Stimulated activated memory B cell treated with anti-CD40 and anti-IgM and Interleukin-4, amounts not matched to agents 10 μg/mL and 1 μg/mL and 100 μg/mL, for 72 hours (primary cell): ENCODE results near the gene HSF4.

Experiments
- ATAC-seq: fragments of 150-1000 bp; cut with Tn5 transposase; 2 replicates; pipeline ENCODE4 v1.10.0; 2021
- H3K27ac Mint-ChIP-seq: one replicate; pipeline ENCODE4 v1.8.0; 2022; ENCODE audit warnings: mild to moderate bottlenecking, mixed read lengths
- H3K27me3 Mint-ChIP-seq: one replicate; pipeline ENCODE4 v1.8.0; 2022; ENCODE audit warnings: mixed read lengths
- H3K36me3 Mint-ChIP-seq: one replicate; pipeline ENCODE4 v1.8.0; 2022; ENCODE audit warnings: mixed read lengths
- H3K4me1 Mint-ChIP-seq: one replicate; pipeline ENCODE4 v1.8.0; 2022; ENCODE audit warnings: mixed read lengths
- H3K4me3 Mint-ChIP-seq: one replicate; pipeline ENCODE4 v1.8.0; 2022; ENCODE audit warnings: mild to moderate bottlenecking, moderate library complexity, mixed read lengths
- H3K9me3 Mint-ChIP-seq: one replicate; pipeline ENCODE4 v1.8.0; 2022; ENCODE audit warnings: mixed read lengths

Gene HSF4

DNA sequence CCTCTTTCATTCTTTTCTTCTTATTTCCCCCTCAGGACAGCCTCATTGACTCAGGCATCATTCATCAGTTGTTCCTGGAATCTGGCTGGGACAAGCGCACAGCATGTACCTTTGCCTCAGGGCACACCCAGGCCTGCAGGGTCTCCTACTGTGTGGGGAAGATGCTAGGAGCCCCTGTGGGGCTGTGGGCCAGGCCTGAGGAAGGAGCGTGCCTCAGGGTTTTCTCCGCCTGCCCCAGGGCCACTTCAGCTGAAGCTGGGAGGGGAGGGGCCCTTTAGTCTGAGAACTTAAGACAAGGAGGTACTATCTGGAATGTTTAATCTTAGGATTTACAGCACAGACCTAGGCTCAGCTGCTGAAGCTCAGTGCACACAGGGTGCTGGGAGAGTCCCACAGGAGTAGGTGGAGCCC lies 42.3 kb downstream of the HSF4 start:
- Mint-ChIP-seq H3K27ac (peak overlapping the region; percentile 7), H3K4me1 (no peaks in the 10 kb centered on the region), H3K27me3 (no peaks in the 10 kb centered on the region), H3K4me3 (no peak overlapping the region), H3K9me3 (no peaks in the 10 kb centered on the region), H3K36me3 (peaks cover 6% of the 10 kb centered on the region)
- no peak for ATAC-seq

GRCh38 chr16:67207249-67208091 lies 42.9 kb downstream of the HSF4 start:
- Mint-ChIP-seq H3K4me1 (no peaks in the 10 kb centered on the region), H3K36me3 (peaks cover 6% of the 10 kb centered on the region), H3K4me3 (no peak overlapping the region), H3K27ac (peak overlapping the region; percentile 7), H3K27me3 (no peaks in the 10 kb centered on the region), H3K9me3 (no peaks in the 10 kb centered on the region)
- no peak for ATAC-seq

DNA sequence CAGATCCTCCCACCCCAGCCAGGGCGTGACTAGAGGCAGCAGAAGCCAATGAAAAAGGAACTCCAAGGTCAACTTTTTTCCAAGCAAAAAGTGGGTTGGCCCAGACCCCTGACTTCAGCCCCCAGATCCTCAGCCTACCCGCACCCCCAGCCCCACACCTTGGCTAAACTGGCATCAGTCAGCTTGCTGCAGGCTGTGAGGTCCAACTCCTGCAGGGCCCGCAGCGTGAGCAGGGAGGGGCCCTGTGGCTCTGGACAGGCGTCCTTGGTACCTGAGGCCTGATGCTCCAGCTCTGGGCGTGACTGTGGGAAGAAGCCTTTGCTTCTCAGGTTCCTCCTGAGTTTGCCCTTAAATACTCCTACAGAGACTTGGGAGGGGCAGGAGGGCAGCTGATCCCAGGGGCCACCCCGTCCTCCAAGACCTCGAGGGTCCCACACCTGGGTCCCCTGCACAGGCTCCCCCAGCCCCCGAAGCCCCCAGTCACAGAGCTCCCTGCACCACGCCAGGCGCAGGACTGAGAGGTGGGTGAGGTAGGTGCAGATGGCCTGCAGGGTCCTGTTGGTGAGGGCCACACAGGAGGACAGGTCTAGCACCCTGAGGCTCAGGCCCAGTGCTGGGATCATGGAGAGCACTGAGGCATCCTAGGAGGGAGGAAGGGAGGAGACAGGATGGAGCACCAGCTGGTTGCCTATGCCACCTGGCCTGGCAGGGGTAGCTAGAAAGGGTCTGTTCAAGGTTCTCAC lies 43.8 kb downstream of the HSF4 start:
- Mint-ChIP-seq H3K27me3 (no peaks in the 10 kb centered on the region), H3K9me3 (no peaks in the 10 kb centered on the region), H3K4me1 (no peaks in the 10 kb centered on the region), H3K27ac (no peak overlapping the region), H3K4me3 (no peak overlapping the region), H3K36me3 (peaks cover 6% of the 10 kb centered on the region)
- no peak for ATAC-seq

- ATAC-seq, result no peak
- H3K27me3 Mint-ChIP-seq, result no peaks in the 10 kb centered on the region
- no peak overlapping the region for H3K27ac Mint-ChIP-seq
- no peaks in the 10 kb centered on the region for H3K9me3 Mint-ChIP-seq
- H3K4me3 Mint-ChIP-seq, result no peak overlapping the region
- peaks cover 6% of the 10 kb centered on the region for H3K36me3 Mint-ChIP-seq
- H3K4me1 Mint-ChIP-seq, result no peaks in the 10 kb centered on the region
Observed at GRCh38 chr16:67209565-67209964, 45.0 kb downstream of the HSF4 start.

GRCh38 chr16:67210069-67210937 lies 45.8 kb downstream of the HSF4 start:
- no peaks in the 10 kb centered on the region for H3K27me3 Mint-ChIP-seq
- H3K9me3 Mint-ChIP-seq, result no peaks in the 10 kb centered on the region
- no peaks in the 10 kb centered on the region for H3K4me1 Mint-ChIP-seq
- peaks cover 6% of the 10 kb centered on the region for H3K36me3 Mint-ChIP-seq
- H3K4me3 Mint-ChIP-seq, result no peak overlapping the region
- no peak overlapping the region for H3K27ac Mint-ChIP-seq
- no peak for ATAC-seq

DNA sequence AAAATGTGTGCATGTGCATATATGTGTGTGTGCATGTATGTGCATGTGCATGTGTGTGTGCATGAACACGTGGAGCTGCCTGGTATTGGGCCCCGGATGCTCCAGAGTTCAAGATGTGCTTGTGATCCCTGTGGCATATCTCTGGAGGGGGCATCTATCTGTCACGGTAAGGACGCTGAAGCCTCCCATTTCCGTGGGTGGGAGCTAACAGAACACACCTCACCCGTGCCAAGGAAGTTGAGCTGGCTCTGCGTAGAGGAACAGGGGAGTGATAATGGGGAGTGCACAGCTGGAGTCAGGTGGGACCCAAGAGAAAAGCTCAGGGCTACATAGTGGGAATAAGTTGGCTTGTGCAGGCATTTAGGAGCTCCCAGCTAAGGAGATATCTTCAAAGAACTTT lies 47.1 kb downstream of the HSF4 start:
- no peak for ATAC-seq
- Mint-ChIP-seq H3K27ac (no peak overlapping the region), H3K4me3 (no peak overlapping the region), H3K36me3 (peaks cover under 1% of the 10 kb centered on the region), H3K9me3 (no peaks in the 10 kb centered on the region), H3K4me1 (no peaks in the 10 kb centered on the region), H3K27me3 (no peaks in the 10 kb centered on the region)

DNA sequence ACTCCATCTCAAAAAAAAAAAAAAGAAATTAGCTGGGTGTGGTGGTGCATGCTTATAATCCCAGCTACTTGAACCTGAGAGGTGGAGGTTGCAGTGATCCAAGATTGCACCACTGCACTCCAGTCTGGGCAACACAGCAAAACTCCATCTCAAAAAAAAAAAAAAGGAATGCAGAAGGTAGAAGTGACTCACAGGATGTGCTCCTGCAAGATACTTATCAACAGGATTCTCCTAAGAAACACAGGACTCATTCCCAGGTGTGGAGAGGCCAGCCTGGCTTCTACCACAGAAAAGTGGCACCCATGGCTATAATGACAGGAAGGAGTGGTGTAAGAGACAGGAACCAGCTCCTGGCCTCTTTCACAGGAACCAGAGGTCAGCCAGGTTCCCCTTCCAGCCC lies 48.2 kb downstream of the HSF4 start:
- Mint-ChIP-seq H3K4me1 (no peaks in the 10 kb centered on the region), H3K36me3 (peaks cover 4% of the 10 kb centered on the region), H3K4me3 (no peak overlapping the region), H3K27me3 (no peaks in the 10 kb centered on the region), H3K9me3 (no peaks in the 10 kb centered on the region), H3K27ac (no peak overlapping the region)
- no peak for ATAC-seq

GRCh38 chr16:67213197-67214019 lies 48.9 kb downstream of the HSF4 start:
- H3K4me3 Mint-ChIP-seq, result no peak overlapping the region
- H3K9me3 Mint-ChIP-seq, result no peaks in the 10 kb centered on the region
- no peak overlapping the region for H3K27ac Mint-ChIP-seq
- H3K27me3 Mint-ChIP-seq, result no peaks in the 10 kb centered on the region
- no peaks in the 10 kb centered on the region for H3K4me1 Mint-ChIP-seq
- no peak for ATAC-seq
- H3K36me3 Mint-ChIP-seq, result peaks cover 5% of the 10 kb centered on the region

DNA sequence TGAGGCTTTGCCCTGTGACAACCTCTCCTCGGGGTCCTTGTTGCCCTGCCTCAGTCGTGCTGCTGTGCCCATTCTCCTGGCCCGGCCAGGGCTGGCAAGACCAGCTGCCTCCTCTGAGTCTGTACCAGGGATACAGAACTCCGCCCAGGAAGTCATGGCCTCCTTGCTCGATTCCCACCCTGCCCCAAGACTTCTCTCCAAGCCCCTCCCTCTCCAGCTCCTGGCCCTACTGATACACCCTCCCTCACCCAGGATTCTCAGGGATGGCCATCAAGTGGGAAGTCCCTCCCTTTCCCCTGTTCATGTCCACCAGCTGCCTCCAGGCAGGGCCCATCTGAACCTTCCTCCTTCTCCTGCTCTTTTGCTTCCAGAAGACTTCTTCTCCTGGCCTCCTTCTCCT lies 51.2 kb downstream of the HSF4 start:
- Mint-ChIP-seq H3K36me3 (peaks cover 5% of the 10 kb centered on the region), H3K4me1 (no peaks in the 10 kb centered on the region), H3K4me3 (no peak overlapping the region)

GRCh38 chr16:67216612-67217490 lies 52.3 kb downstream of the HSF4 start:
- H3K4me1 Mint-ChIP-seq, result no peaks in the 10 kb centered on the region
- H3K36me3 Mint-ChIP-seq, result peaks cover 5% of the 10 kb centered on the region
- no peak for ATAC-seq
- no peaks in the 10 kb centered on the region for H3K27me3 Mint-ChIP-seq
- no peak overlapping the region for H3K27ac Mint-ChIP-seq
- H3K4me3 Mint-ChIP-seq, result no peak overlapping the region
- H3K9me3 Mint-ChIP-seq, result no peaks in the 10 kb centered on the region

More for the DNA sequence above, 51.2 kb downstream of the HSF4 start:
- ATAC-seq, result no peak
- no peaks in the 10 kb centered on the region for H3K9me3 Mint-ChIP-seq
- no peaks in the 10 kb centered on the region for H3K27me3 Mint-ChIP-seq
- H3K27ac Mint-ChIP-seq, result peak overlapping the region; percentile 11
